ENCODE data around the gene LRRC59. TPM values are rescaled to one million over a fixed set of nuclear protein-coding genes. Genes with fewer than 3 reads are reported as not detected.

The LRRC59 gene
- total RNA-seq, 1 experiment from 2014 or later: 108 TPM

DNA sequence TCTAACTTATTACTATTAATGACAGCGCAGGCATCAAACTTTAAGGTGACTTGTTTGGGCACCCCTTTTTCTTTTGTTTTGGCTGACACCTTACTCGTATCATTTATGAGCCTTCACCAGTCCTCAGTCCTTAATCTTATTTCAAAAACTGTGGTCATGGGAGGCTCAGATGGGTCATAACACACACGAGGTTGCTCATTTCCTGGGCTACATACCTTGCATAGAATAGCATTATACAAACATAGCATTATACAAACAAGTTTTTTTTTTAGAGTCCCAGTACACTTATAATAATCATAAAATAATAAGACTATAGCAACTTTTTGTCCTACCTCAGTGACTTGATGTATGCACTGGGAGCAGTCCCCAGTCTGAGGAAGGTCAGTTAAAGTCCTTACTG lies 17.5 kb upstream of the LRRC59 start:
- H3K9me3 Mint-ChIP-seq: peaks cover 16% of the 10 kb centered on the region
- H3K36me3 Mint-ChIP-seq: peaks cover 6% of the 10 kb centered on the region
- ChIA-PET POLR2A (no interaction called here), CTCF (interaction anchor here (1.6 kb wide), 1 partner anchor 17 kb away, joined by 6 read pairs; the partner anchor contains the start of gene LRRC59)
- no peak for TF ChIP-seq CREB1 (CRISPR knock-in tag; IDR thresholded peaks at IDR 0.05)
- no peak for TF ChIP-seq CBFB (CRISPR knock-in tag; IDR thresholded peaks at IDR 0.05; ENCODE audit: low read depth)
- H3K4me1 Mint-ChIP-seq: 0 out of 2 replicates have a peak, but pooled peaks cover 3% of the 10 kb centered on the region
- no peak overlapping the region for H3K4me3 Mint-ChIP-seq
- peaks cover 26% of the 10 kb centered on the region for H3K27me3 Mint-ChIP-seq (ENCODE audit: low read depth)
- H3K27ac Mint-ChIP-seq: no peak overlapping the region
- DNase-seq (ENCODE audit: low spot score) (no peak), ATAC-seq (no peak)

DNA sequence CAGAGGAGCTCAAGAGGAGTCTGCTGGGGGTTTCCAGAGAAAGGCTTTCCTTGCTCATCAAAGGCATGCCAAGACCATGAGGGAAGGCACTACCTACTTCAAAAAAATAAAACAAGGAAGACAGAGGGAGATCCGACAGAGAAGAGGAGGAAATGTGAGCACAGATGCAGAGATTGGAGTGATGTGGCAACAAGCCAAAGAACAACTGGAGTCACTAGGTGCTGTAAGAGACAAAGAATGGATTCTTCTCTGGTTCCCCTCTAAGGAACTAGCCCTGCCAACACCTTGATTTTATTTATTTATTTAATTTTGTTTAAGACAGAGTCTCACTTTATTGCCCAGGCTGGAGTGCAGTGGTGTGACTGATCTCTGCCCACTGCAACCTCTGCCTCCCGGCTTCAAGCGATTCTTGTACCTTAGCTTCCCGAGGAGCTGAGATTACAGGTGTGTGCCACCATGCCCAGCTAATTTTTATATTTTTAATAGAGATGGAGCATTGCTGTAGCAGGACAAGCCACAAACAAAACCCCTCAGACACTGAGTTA lies 14.9 kb upstream of the LRRC59 start:
- H3K4me1 Mint-ChIP-seq: 0 out of 2 replicates have a peak, but pooled peaks cover 3% of the 10 kb centered on the region
- TF ChIP-seq, protein P1, sequence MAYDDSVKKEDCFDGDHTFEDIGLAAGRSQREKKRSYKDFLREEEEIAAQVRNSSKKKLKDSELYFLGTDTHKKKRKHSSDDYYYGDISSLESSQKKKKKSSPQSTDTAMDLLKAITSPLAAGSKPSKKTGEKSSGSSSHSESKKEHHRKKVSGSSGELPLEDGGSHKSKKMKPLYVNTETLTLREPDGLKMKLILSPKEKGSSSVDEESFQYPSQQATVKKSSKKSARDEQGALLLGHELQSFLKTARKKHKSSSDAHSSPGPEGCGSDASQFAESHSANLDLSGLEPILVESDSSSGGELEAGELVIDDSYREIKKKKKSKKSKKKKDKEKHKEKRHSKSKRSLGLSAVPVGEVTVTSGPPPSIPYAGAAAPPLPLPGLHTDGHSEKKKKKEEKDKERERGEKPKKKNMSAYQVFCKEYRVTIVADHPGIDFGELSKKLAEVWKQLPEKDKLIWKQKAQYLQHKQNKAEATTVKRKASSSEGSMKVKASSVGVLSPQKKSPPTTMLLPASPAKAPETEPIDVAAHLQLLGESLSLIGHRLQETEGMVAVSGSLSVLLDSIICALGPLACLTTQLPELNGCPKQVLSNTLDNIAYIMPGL (CRISPR knock-in tag; IDR thresholded peaks at IDR 0.05): no peak
- TF ChIP-seq, protein P2, sequence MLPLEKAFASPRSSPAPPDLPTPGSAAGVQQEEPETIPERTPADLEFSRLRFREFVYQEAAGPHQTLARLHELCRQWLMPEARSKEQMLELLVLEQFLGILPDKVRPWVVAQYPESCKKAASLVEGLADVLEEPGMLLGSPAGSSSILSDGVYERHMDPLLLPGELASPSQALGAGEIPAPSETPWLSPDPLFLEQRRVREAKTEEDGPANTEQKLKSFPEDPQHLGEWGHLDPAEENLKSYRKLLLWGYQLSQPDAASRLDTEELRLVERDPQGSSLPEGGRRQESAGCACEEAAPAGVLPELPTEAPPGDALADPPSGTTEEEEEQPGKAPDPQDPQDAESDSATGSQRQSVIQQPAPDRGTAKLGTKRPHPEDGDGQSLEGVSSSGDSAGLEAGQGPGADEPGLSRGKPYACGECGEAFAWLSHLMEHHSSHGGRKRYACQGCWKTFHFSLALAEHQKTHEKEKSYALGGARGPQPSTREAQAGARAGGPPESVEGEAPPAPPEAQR (CRISPR knock-in tag; IDR thresholded peaks at IDR 0.05): no peak
- TF ChIP-seq, protein P3, sequence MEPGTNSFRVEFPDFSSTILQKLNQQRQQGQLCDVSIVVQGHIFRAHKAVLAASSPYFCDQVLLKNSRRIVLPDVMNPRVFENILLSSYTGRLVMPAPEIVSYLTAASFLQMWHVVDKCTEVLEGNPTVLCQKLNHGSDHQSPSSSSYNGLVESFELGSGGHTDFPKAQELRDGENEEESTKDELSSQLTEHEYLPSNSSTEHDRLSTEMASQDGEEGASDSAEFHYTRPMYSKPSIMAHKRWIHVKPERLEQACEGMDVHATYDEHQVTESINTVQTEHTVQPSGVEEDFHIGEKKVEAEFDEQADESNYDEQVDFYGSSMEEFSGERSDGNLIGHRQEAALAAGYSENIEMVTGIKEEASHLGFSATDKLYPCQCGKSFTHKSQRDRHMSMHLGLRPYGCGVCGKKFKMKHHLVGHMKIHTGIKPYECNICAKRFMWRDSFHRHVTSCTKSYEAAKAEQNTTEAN (CRISPR knock-in tag; IDR thresholded peaks at IDR 0.05): no peak
- H3K27me3 Mint-ChIP-seq (ENCODE audit: low read depth): peaks cover 19% of the 10 kb centered on the region
- H3K4me3 Mint-ChIP-seq: no peak overlapping the region
- H3K27ac Mint-ChIP-seq: no peak overlapping the region
- no peak for ATAC-seq
- H3K36me3 Mint-ChIP-seq: no peaks in the 10 kb centered on the region
- POLR2A ChIA-PET: no interaction called here
- peaks cover 6% of the 10 kb centered on the region for H3K9me3 Mint-ChIP-seq
- CTCF ChIA-PET: interaction anchor here (3.1 kb wide), 1 partner anchor 15 kb away, joined by 13 read pairs; the partner anchor contains the start of gene LRRC59
- no peak for DNase-seq (ENCODE audit: low spot score)

DNA sequence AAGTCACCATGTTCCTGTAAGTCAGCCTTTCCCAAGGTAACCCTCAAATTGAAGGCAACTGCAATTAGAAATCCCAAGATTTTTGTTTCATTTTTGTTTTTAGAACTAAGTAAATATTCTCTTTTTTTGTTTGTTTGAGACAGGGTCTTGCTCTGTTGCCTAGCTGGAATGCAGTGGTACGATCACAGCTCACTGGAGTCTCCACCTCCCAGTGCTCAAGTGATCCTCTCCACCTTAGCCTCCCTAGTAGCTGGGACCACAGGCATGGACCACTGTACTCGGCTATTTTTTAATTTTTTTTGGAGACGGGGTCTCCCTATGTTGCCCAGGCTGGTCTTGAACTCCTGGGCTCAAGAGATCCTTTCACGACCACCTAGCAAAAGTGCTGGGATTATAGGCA lies 10.6 kb upstream of the LRRC59 start:
- ChIA-PET CTCF (interaction anchor here (4.4 kb wide), 1 partner anchor 11 kb away, joined by 37 read pairs; the partner anchor contains the start of gene LRRC59), POLR2A (no interaction called here)
- H3K36me3 Mint-ChIP-seq: no peaks in the 10 kb centered on the region
- no peak overlapping the region for H3K4me3 Mint-ChIP-seq
- H3K27me3 Mint-ChIP-seq (ENCODE audit: low read depth): peaks cover 9% of the 10 kb centered on the region
- no peak overlapping the region for H3K27ac Mint-ChIP-seq
- H3K4me1 Mint-ChIP-seq: peaks cover 10% of the 10 kb centered on the region
- no peak for TF ChIP-seq ZBTB21 (CRISPR knock-in tag; IDR thresholded peaks at IDR 0.05; ENCODE audit: borderline replicate concordance)
- TF ChIP-seq SP1 (CRISPR knock-in tag; conservative IDR thresholded peaks at IDR 0.05): no peak
- TF ChIP-seq, protein P4, sequence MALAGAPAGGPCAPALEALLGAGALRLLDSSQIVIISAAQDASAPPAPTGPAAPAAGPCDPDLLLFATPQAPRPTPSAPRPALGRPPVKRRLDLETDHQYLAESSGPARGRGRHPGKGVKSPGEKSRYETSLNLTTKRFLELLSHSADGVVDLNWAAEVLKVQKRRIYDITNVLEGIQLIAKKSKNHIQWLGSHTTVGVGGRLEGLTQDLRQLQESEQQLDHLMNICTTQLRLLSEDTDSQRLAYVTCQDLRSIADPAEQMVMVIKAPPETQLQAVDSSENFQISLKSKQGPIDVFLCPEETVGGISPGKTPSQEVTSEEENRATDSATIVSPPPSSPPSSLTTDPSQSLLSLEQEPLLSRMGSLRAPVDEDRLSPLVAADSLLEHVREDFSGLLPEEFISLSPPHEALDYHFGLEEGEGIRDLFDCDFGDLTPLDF (CRISPR knock-in tag; IDR thresholded peaks at IDR 0.05): no peak
- TF ChIP-seq, protein P5, sequence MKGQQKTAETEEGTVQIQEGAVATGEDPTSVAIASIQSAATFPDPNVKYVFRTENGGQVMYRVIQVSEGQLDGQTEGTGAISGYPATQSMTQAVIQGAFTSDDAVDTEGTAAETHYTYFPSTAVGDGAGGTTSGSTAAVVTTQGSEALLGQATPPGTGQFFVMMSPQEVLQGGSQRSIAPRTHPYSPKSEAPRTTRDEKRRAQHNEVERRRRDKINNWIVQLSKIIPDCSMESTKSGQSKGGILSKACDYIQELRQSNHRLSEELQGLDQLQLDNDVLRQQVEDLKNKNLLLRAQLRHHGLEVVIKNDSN (CRISPR knock-in tag; IDR thresholded peaks at IDR 0.05): no peak
- peaks cover 6% of the 10 kb centered on the region for H3K9me3 Mint-ChIP-seq
- ATAC-seq (no peak), DNase-seq (ENCODE audit: low spot score) (no peak)

DNA sequence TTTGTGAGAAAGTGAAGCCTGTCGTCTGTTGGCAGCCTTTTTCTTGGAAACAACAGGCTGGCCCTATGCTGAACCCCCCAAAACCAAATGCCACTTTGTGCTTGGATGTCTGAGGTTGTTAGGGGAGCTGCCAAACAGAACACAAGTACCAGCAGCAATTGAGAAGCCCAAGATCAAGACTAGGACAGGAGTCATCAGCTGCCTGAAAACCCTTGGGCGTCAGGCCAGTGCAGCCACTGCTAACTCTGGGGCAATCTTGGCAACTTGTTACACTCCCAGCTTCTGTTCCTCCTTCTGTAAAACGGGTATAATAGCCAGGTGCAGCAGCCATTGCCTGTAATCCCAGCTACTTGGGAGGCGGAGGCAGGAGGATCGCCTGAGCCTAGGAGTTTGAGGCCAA lies 9.3 kb upstream of the LRRC59 start:
- Mint-ChIP-seq H3K36me3 (no peaks in the 10 kb centered on the region), H3K27ac (no peak overlapping the region), H3K9me3 (no peaks in the 10 kb centered on the region), H3K4me3 (no peak overlapping the region), H3K27me3 (ENCODE audit: low read depth) (peaks cover under 1% of the 10 kb centered on the region; the same call in 1 of the 2 replicates), H3K4me1 (peaks cover 15% of the 10 kb centered on the region)
- DNase-seq (ENCODE audit: low spot score): no peak
- ChIA-PET POLR2A (no interaction called here), CTCF (interaction anchor here (1.5 to 4.4 kb wide), 2 partner anchors 10 to 221 kb away, joined by 4 to 37 read pairs; partner anchors contain the start of gene LRRC59)
- no peak for ATAC-seq
- TF ChIP-seq, protein P6, sequence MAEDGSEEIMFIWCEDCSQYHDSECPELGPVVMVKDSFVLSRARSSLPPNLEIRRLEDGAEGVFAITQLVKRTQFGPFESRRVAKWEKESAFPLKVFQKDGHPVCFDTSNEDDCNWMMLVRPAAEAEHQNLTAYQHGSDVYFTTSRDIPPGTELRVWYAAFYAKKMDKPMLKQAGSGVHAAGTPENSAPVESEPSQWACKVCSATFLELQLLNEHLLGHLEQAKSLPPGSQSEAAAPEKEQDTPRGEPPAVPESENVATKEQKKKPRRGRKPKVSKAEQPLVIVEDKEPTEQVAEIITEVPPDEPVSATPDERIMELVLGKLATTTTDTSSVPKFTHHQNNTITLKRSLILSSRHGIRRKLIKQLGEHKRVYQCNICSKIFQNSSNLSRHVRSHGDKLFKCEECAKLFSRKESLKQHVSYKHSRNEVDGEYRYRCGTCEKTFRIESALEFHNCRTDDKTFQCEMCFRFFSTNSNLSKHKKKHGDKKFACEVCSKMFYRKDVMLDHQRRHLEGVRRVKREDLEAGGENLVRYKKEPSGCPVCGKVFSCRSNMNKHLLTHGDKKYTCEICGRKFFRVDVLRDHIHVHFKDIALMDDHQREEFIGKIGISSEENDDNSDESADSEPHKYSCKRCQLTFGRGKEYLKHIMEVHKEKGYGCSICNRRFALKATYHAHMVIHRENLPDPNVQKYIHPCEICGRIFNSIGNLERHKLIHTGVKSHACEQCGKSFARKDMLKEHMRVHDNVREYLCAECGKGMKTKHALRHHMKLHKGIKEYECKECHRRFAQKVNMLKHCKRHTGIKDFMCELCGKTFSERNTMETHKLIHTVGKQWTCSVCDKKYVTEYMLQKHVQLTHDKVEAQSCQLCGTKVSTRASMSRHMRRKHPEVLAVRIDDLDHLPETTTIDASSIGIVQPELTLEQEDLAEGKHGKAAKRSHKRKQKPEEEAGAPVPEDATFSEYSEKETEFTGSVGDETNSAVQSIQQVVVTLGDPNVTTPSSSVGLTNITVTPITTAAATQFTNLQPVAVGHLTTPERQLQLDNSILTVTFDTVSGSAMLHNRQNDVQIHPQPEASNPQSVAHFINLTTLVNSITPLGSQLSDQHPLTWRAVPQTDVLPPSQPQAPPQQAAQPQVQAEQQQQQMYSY (CRISPR knock-in tag; IDR thresholded peaks at IDR 0.05): no peak
- TF ChIP-seq TP53 (CRISPR knock-in tag; IDR thresholded peaks at IDR 0.05) (no peak), TEAD1 (CRISPR knock-in tag; IDR thresholded peaks at IDR 0.05) (no peak), GABPB1 (CRISPR knock-in tag; IDR thresholded peaks at IDR 0.05) (no peak), ZNF138 (CRISPR knock-in tag; conservative IDR thresholded peaks at IDR 0.05) (no peak)
